Stimulated activated CD4-positive, alpha-beta T cell treated with anti-CD3 and anti-CD28 coated beads, Interleukin-12 subunit alpha, Interleukin-12 subunit beta, amount 100 ng/mL, for 48 hours (primary cell): ENCODE measurements around the gene NEK5.
"Not testable (repeated sequence)": the region's sequence is repeated elsewhere in the genome, so short reads cannot be mapped to it uniquely, and the experiment has no call there.

Experiments used
- DNase-seq, 3 donors: peaks; one replicate each; pipeline ENCODE4 v3.0.0-alpha.2; 2020; ENCODE audit warnings: low read depth in 2 of 3, low spot score in 1 of 3

NEK5 gene

GRCh38 chr13:52082601-52083000, 46.3 kb downstream of the NEK5 start:
- DNase-seq = no peak

GRCh38 chr13:52079891-52080290, 49.0 kb downstream of the NEK5 start:
- not testable (repeated sequence) for DNase-seq

- DNase-seq = peak in 2 of 3 donors; percentile 2 to 3
Measured at GRCh38 chr13:52070929-52071523, 57.8 kb downstream of the NEK5 start.

GRCh38 chr13:52067237-52067636, 61.6 kb downstream of the NEK5 start:
- no peak for DNase-seq

- DNase-seq = no peak
Measured at GRCh38 chr13:52061587-52061986, 67.3 kb downstream of the NEK5 start.

- DNase-seq = not testable (repeated sequence)
Measured at GRCh38 chr13:52061064-52061463, 67.8 kb downstream of the NEK5 start.

GRCh38 chr13:52053460-52053859, 75.4 kb downstream of the NEK5 start:
- DNase-seq = no peak

- DNase-seq = no peak
Measured at GRCh38 chr13:52051400-52051799, 77.5 kb downstream of the NEK5 start.

- no peak for DNase-seq
Measured at GRCh38 chr13:52048516-52048915, 80.4 kb downstream of the NEK5 start.

GRCh38 chr13:52047463-52047862, 81.4 kb downstream of the NEK5 start:
- no peak for DNase-seq

GRCh38 chr13:52043675-52044074, 85.2 kb downstream of the NEK5 start:
- DNase-seq = no peak

- DNase-seq = no peak
Measured at GRCh38 chr13:52036037-52036436, 92.8 kb downstream of the NEK5 start.

GRCh38 chr13:52034616-52035226, 94.2 kb downstream of the NEK5 start:
- DNase-seq = no peak

GRCh38 chr13:52033039-52033438, 95.8 kb downstream of the NEK5 start:
- no peak for DNase-seq

- DNase-seq = not testable (repeated sequence)
Measured at GRCh38 chr13:52030401-52030800, 98.5 kb downstream of the NEK5 start.

GRCh38 chr13:52029569-52029968, 99.3 kb downstream of the NEK5 start:
- DNase-seq = no peak

- DNase-seq = no peak
Measured at GRCh38 chr13:52027832-52028231, 101.0 kb downstream of the NEK5 start.

- no peak for DNase-seq
Measured at GRCh38 chr13:52026246-52026626, 102.6 kb downstream of the NEK5 start.

- no peak for DNase-seq
Measured at GRCh38 chr13:52025475-52026245, 103.2 kb downstream of the NEK5 start.

GRCh38 chr13:52024481-52024880, 104.4 kb downstream of the NEK5 start, which contains the start of gene UTP14C:
UTP14C (plus strand) TSS chr13:52024691; CDS start chr13:52028805, 4,114 bp downstream.
- DNase-seq = no peak

- DNase-seq = no peak
Measured at GRCh38 chr13:52022356-52022755, 106.5 kb downstream of the NEK5 start.

GRCh38 chr13:52020191-52020590, 108.7 kb downstream of the NEK5 start:
- DNase-seq = no peak
